Right lobe of liver (tissue), 4 donors: ENCODE results near the gene YOD1.

Source experiments
- CTCF ChIP-seq, 4 donors: fragments of 200-600 bp in 3 of 4; fragments of 450-650 bp in 1 of 4; IDR thresholded peaks; one replicate each; pipeline versions ENCODE4 v1.5.1 to v1.8.0; 2016 to 2022; ENCODE audit warnings: antibody characterized with exemption in 4 of 4, mild to moderate bottlenecking in 2 of 4
- POLR2A ChIP-seq: fragments of 450-650 bp; IDR thresholded peaks from one replicate; pipeline ENCODE4 v1.6.1; 2017; ENCODE audit warnings: antibody characterized with exemption, mild to moderate bottlenecking
- donor health status: DM: no; HTN: no; CAD: no.
- donor health status: DM: no; HTN: no; CAD: no.
- donor health status: DM: no; HTN: yes; CAD: no.

- TF ChIP-seq CTCF (IDR thresholded peaks at IDR 0.05) (no peak), POLR2A (no peak)
Measured at GRCh38 chr1:207021139-207021861, 29.7 kb downstream of the YOD1 start.
